ENCODE results near the gene SH3BP4. TPM values are rescaled to one million over a fixed set of nuclear protein-coding genes. Genes with fewer than 3 reads are reported as not detected.

SH3BP4 gene
- total RNA-seq, 1 donor: 121 TPM

DNA sequence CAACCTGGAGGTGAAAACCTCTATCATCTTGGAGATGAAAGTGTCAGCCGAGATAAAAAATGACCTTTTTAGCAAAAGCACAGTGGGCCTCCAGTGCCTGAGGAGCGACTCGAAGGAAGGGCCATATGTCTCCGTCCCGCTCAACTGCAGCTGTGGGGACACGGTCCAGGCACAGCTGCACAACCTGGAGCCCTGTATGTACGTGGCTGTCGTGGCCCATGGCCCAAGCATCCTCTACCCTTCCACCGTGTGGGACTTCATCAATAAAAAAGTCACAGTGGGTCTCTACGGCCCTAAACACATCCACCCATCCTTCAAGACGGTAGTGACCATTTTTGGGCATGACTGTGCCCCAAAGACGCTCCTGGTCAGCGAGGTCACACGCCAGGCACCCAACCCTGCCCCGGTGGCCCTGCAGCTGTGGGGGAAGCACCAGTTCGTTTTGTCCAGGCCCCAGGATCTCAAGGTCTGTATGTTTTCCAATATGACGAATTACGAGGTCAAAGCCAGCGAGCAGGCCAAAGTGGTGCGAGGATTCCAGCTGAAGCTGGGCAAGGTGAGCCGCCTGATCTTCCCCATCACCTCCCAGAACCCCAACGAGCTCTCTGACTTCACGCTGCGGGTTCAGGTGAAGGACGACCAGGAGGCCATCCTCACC, 90.2 kb downstream of the SH3BP4 start:
- Histone ChIP-seq H3K27me3 (ENCODE audit: insufficient read depth, low read length) (no peaks in the 10 kb centered on the region), H3K9me3 (ENCODE audit: low read depth, low read length) (no peaks in the 10 kb centered on the region), H2AFZ (ENCODE audit: low read length) (no peak overlapping the region), H4K20me1 (ENCODE audit: insufficient read depth, low read length) (peaks cover 63% of the 10 kb centered on the region), H3K36me3 (ENCODE audit: insufficient read depth, low read length) (peaks cover 90% of the 10 kb centered on the region), H3K4me2 (ENCODE audit: insufficient read depth, low read length) (no peak overlapping the region), H3K4me1 (ENCODE audit: insufficient read depth, low read length) (no peaks in the 10 kb centered on the region), H3K79me2 (ENCODE audit: insufficient read depth, low read length) (peaks cover 87% of the 10 kb centered on the region), H3K27ac (ENCODE audit: low read depth, low read length) (no peak overlapping the region), H3K4me3 (ENCODE audit: insufficient read depth, low read length) (no peak overlapping the region)
- no peak for TF ChIP-seq CTCF (IDR thresholded peaks at IDR 0.05; ENCODE audit: extremely low read depth, low read depth, low read length)
- DNase-seq (ENCODE audit: insufficient read length, low spot score, missing footprints): no peak

GRCh38 chr2:235042576-235043515, 91.0 kb downstream of the SH3BP4 start:
- Histone ChIP-seq H3K4me2 (ENCODE audit: insufficient read depth, low read length) (no peak overlapping the region), H3K79me2 (ENCODE audit: insufficient read depth, low read length) (peaks cover 87% of the 10 kb centered on the region), H3K27me3 (ENCODE audit: insufficient read depth, low read length) (no peaks in the 10 kb centered on the region), H3K4me1 (ENCODE audit: insufficient read depth, low read length) (no peaks in the 10 kb centered on the region), H3K36me3 (ENCODE audit: insufficient read depth, low read length) (peaks cover 90% of the 10 kb centered on the region), H3K4me3 (ENCODE audit: insufficient read depth, low read length) (no peak overlapping the region), H4K20me1 (ENCODE audit: insufficient read depth, low read length) (peaks cover 63% of the 10 kb centered on the region), H2AFZ (ENCODE audit: low read length) (no peak overlapping the region), H3K9me3 (ENCODE audit: low read depth, low read length) (no peaks in the 10 kb centered on the region), H3K27ac (ENCODE audit: low read depth, low read length) (no peak overlapping the region)
- no peak for TF ChIP-seq CTCF (IDR thresholded peaks at IDR 0.05; ENCODE audit: extremely low read depth, low read depth, low read length)
- no peak for DNase-seq (ENCODE audit: insufficient read length, low spot score, missing footprints)

DNA sequence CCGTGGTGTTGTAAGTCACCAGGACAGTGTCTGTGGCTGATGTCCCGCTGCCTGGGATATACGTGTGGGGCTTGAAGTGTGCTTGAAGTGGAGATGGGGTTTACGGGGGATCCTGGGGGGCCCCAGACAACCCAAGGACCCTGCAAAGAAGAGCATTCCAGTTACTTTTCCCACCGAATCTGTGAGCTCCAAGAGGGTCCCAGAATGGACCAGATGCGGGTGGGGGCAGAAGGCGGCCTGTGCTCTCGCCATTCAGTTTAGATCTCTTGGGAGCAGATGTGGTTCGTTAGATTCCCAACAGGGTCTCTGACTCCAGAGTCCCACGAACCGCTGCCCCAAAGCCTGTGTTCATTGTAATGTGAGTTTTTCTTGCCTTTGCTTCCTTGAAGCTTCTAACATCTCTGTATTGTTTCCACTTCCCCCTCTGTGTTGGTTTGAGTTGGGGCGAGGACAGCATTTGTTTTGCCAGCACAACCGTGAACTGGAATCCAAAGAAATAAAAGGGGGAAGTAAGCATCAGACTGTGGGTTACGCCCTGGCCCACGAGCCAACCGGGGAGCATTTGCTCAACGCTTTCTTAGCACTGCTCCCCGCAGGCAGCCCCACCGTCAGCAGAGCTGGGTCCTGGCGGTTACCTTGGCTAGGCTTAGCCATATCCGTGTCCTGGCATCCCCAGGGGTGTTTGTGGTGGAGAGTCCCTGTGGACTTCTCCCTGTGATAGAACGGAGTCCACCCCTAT, 92.1 kb downstream of the SH3BP4 start:
- no peaks in the 10 kb centered on the region for H3K4me1 ChIP-seq (ENCODE audit: insufficient read depth, low read length)
- TF ChIP-seq CTCF (IDR thresholded peaks at IDR 0.05; ENCODE audit: extremely low read depth, low read depth, low read length): no peak
- no peak overlapping the region for H3K4me2 ChIP-seq (ENCODE audit: insufficient read depth, low read length)
- peaks cover 91% of the 10 kb centered on the region for H3K79me2 ChIP-seq (ENCODE audit: insufficient read depth, low read length)
- H3K27me3 ChIP-seq (ENCODE audit: insufficient read depth, low read length): no peaks in the 10 kb centered on the region
- no peak overlapping the region for H2AFZ ChIP-seq (ENCODE audit: low read length)
- peak; percentile 45 for DNase-seq (ENCODE audit: insufficient read length, low spot score, missing footprints)
- no peaks in the 10 kb centered on the region for H3K9me3 ChIP-seq (ENCODE audit: low read depth, low read length)
- peaks cover 93% of the 10 kb centered on the region for H3K36me3 ChIP-seq (ENCODE audit: insufficient read depth, low read length)
- no peak overlapping the region for H3K4me3 ChIP-seq (ENCODE audit: insufficient read depth, low read length)
- H3K27ac ChIP-seq (ENCODE audit: low read depth, low read length): no peak overlapping the region
- peaks cover 62% of the 10 kb centered on the region for H4K20me1 ChIP-seq (ENCODE audit: insufficient read depth, low read length)

Data from osteoblast (primary cell).